HG03460 (cell line): Measurements from ENCODE around the gene CTSE.

ENCODE experiments used
- ATAC-seq: cut with Tn5 transposase; IDR thresholded peaks from one replicate; pipeline ENCODE4 v1.9.1; 2021; ENCODE audit not compliant: unreplicated experiment

Gene CTSE

DNA sequence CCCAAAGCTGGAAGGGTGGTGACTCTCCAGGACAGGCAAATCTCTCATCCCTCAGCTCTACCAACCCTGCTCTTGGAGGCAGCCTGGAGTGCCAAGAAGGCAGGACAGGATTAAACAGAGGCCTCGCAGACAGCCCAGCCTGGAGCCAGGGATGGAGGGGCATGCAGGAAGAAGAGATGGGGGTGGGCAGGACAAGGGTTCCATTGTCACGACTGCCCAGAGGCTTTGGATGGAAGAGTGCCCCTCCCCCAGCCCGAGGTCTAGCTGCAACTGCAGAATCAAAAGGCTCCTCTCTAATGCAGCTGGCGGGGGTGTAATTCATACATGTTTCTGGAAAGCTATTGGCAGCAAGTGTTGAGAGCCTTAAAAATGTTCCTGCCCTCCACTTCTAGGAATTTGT is 29.3 kb downstream of the CTSE start:
- no peak for ATAC-seq

DNA sequence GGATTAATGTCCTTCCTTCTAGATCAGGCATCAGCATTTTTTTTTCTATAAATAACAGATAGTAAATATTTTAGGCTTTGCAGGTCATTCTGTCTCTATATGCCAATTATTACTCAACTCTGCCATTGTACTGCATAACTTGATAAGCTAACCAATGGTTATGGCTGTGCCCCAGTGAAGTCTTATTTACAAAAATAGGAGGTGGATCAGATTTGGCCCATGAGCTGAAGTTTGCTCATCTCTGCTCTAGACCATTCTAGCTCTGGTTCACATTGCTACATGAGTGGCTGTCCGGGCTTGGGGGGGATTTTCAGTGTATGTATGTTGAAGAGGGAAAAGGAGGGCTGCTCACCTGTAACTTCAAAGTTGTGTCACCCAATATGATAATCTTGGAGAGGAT is 30.6 kb downstream of the CTSE start:
- ATAC-seq: no peak

- no peak for ATAC-seq
Observed at GRCh38 chr1:205992218-205992882, 31.3 kb downstream of the CTSE start.

- ATAC-seq: no peak
Observed at GRCh38 chr1:205991237-205991636, 32.5 kb downstream of the CTSE start.

GRCh38 chr1:205990226-205990625 is 33.5 kb downstream of the CTSE start:
- ATAC-seq: no peak

DNA sequence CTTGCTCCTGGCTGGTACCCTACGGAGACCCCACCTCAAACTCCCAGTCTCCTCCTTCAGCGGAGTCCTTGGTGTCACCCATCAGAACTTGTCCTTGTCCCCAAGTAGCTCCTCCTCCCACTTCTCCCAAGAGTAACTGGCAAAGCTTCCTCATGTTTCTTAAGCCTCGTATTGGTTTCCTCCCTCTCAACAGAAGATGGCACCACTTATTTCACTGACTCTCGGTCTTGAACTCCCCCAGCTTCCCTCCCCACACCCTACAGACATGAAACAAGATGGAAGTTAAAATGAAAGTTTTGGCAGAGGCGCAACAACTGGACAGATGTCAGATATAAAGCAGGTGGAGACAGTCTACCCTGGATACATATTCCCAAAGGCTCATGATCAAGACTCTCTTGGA is 33.9 kb downstream of the CTSE start:
- ATAC-seq: no peak

DNA sequence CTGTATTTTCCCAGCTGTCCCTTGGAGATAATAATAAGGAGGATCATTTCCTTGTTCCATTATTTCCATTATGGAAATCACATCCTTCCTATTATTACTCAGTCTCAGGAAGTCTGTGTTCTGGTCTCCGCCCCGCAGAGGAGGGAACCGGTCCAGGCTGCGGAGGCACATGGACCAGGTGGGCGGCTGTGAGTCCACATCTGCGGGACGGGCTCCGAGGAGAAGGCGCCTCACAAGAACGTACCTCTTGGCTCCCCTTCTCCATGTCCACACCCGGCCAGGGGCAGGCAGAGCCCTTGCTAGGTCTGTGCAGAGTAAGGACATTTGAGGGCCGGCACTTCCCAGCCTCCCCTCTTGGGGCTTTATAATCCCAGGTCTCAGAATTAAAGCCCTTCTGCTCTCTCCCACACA is 35.1 kb downstream of the CTSE start:
- no peak for ATAC-seq

- no peak for ATAC-seq
Observed at GRCh38 chr1:205986861-205987260, 36.8 kb downstream of the CTSE start.

- ATAC-seq: no peak
Observed at GRCh38 chr1:205986292-205986691, 37.4 kb downstream of the CTSE start.

DNA sequence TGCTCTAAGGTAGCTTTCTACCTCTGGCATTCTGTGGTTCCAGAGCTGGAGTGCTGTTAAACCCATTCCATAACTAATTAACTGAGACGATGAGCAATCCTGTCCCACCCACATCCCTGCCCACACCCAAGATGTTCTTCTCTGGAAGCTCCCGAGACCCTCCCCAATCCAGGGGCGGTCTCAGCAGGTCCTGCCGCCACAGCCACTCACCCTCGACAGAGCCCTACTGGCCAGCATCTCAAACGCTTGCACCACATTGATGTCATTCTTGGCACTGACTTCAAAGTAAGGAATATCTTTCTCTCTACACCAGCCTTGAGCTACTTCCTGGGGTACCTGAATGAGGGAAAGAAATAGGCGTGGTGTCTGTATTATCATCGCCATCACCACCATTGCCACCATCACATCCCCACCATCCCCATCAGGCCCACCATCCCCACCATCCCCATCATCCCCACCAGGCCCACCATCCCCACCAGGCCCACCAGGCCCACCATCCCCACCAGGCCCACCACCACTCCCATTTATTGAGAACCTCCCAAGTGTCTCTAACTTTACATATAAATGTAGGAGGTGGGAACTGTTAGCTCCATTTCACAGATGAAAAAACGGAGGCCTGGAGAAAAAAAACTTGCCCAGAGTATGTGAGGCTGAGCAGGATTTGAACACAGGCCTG is 38.2 kb downstream of the CTSE start:
- no peak for ATAC-seq

GRCh38 chr1:205983925-205984725 is 39.6 kb downstream of the CTSE start:
- ATAC-seq: no peak

DNA sequence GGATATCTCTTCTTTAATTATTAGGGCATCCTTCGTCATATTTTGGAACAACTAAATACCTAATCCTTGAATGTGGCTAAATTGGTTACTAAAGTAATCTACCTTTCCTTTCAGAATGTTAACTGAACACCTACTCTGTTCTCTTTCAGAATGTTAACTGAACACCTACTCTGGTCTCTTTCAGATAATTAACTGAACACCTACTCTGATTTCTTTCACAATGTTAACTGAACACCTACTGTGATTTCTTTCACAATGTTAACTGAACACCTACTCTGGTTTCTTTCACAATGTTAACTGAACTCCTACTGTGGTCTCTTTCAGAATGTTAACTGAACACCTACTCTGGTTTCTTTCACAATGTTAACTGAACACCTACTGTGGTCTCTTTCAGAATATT is 42.4 kb downstream of the CTSE start:
- no peak for ATAC-seq

DNA sequence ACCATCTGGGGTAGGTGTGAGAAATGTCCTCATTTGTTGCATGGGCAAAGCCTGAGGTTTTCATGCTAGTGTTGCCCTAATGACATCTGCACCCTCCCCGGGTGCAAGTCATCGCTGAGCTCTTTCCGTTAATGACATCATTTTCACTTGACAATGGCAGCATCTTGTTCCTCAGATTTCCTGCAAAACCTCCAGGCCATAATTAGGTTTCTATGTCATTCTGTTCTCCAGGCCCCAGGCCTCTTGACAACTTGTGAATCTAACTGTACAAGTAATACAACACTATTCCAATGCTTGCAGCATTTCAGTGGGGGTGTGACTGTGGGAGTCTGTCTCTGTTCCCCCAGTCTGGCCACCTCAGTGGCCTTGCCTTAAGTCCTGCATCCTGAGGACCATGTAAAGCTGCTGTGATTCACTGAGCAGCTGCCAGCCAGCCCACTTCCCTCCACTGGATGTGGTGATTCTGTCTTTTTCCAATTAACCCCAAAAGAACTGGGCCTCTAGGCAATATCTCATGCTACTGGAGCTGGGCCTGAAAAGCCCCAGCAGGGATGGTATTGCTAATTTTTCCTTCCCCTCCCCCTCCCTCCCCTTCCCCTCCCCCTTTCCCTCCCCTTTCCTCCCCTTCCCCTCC is 43.3 kb downstream of the CTSE start:
- ATAC-seq: no peak

- no peak for ATAC-seq
Observed at GRCh38 chr1:205979301-205979700, 44.4 kb downstream of the CTSE start.

DNA sequence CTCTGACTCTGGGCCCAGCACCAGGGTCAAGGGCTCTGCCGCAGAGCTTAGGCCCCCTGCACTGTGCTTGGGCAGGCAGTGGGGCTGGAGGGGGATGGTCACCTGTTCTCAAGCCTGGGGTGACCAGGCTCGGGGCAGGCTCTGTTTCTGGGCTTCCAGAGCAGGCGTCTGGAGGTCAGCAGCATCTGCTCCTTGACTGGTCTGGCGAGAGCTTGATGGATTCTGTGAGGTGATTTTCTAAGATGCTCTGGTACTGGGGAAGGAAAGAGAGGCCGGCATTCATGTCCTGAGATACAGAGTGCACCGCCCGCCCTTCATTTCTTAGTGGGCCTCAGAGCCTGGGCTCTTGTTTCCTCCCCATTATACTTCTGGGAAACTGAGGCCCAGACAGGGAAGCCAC is 45.0 kb downstream of the CTSE start:
- no peak for ATAC-seq

DNA sequence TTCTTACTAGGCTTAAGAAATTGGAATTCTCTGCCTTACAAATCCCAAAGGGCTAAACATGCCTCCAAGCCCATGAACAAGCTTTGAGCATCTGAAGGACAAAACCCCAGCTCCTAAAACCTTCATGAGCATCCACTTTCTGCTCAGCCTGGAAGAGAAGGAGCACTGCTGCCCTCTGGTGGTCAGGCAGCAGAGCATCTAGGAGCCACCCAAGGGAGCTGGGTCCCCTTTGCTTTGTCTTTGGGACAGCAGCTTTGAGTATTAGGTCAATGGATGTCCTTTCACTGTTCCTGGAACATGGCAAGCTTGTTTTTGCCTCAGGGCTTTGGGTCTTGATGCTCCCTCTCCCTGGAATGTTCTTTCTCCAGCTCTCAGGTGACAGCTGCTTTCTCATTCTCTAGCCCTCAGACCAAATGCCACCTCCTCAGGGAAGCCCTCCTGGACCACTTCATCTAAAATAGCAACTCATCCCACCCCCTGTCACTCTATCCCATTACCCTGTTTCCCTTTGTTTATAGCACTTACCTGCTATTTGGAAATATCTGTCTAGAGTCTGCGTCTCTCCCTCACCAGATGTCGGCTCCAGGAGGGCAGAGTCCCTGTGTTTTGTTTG is 46.2 kb downstream of the CTSE start:
- ATAC-seq: no peak

- no peak for ATAC-seq
Observed at GRCh38 chr1:205976708-205977401, 46.8 kb downstream of the CTSE start.

DNA sequence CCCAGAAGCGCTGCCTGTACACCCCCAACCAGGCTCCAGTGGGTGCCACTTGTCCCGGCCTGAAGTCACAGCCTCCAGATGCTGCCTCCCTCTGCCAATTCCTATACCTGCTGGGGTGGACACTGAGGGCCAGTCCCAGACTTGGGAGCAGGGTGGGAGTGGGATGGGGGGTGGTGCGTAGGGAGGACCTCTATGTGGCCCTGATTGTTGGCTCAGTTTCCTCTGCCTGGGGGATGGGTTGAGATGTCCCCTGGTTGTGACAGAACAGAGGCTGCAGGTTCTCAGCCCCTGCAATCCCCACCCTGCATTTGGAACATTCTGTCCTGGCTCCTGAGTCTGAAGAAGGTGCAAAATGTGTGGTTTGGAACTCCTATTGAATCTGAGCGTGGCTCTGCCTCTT is 47.7 kb downstream of the CTSE start:
- no peak for ATAC-seq

DNA sequence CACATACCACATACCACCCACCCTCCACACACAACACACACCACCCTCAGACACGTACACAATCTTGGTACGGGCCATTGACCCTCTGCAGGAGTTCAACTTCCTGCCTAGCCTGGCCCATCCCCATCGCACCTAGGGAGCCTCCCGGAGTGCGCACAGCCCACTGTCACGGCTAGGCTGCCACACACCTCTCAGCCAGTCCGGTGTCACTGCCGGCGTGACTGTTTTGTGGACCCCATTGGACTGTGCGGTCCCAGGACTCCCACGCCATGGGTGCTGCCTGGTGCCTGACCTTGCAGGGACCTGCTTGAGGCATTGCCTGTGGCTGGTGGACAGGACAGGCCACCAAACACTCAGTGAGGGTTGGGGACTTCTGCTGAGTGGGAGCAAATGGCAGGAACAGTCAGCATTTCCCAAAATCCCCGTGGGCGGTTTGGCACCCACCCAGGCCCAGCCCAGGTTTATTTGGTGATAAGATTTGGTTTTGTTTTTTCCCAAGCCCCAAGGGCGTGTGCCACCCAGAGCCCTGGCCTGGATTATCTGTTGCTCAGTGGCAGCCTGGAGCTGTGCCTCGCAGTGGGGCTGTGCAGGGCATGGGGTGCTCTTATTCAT is 48.2 kb downstream of the CTSE start:
- ATAC-seq: no peak

DNA sequence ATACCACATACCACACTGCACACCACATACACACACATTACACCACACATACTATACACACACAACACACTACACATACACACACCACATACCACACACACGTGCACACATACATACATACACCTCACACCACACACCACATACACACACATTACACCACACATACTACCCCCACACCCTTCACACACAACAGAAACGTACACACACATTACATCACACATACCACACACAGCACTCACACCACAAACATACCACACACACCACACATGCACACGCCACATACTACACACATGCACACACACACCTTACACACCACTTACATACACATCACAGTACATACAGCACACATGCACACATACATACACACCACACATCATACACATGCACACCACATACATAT is 49.0 kb downstream of the CTSE start:
- ATAC-seq: no peak
